NCI-H526 treated with DMSO at 0.1 percent for 48 hours (cell line): Measurements from ENCODE around the gene ATP6V0B.
A peak's percentile ranks its signal among the peaks of the same experiment; 100 is the strongest.

Experiments used
- DNase-seq: peaks from one replicate; lab custom pipeline; 2025; lab: John Stamatoyannopoulos, UW

Gene ATP6V0B

DNA sequence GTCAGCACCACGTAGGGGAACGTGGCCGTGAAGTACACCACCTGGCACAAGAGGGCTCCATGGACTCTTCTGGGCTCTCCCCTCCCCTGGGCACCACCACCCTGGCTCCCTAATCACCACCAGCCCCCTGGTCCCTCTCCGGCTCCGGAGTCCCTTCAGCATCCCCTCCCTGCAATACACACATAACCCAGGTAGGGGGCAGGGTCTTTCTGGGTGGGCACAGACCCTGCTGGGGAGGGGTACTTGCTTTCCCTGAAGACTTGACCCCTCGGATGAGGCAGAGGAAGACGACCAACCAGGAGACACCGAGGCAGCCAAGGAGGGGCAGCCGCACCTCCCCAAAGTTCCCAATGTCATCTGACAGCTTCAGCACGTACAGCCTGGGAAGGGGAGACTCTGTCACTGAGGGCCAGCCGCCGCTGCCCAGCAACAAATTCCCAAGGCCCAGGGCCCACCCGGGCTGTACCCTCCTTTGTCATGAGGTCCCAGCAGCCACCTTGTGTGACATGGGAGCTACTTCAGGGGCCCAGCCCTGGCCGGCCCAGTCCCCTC, 27.9 kb downstream of the ATP6V0B start:
- DNase-seq = no peak

- no peak for DNase-seq
These were observed 33.5 kb downstream of the ATP6V0B start for GRCh38 chr1:44008259-44008658.

DNA sequence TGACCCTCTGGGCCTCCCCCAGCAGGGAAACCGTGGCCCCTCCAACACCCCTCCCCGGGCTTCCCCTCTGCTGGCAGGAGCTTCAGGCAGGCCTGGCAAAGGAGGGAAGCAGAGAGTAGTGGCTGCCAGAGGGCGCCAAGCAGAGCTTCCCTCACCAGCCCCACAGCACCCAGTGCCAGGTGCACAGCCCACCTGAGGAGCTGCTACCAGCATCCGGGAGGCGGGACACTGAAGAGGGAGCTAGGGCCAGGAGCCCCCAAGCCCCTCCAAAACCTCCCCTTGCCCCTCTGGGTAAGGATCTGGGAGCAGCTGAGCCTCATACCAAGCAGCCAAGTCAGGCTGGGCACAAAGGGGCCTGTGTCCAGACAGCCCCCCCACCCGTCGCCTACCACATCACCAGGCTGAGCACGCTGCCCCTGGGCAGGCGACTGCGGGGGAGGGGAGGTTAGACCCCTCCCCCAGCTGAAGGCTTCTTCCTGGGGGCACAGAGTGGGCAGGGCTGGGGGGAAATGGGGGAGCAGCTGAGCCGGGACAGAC, 36.2 kb downstream of the ATP6V0B start:
- no peak for DNase-seq

DNA sequence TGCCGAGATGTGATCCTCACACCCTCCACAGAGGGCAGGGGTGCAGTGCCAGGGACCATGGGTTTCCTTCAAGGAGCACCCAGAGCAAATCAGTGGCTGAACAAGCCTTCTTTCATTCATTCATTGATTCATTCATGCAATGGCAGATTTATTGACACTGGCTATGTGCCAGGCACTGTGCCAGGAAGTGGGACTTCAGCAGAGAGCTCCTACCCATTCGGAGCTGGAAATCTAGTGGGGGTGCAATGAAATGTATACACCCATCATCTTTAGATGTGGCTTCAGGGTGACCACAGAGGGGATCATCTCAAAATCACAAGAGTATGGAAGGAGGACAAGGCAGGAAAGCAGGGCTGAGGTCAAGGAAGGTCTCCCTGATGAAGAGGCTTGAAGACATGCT, 37.6 kb downstream of the ATP6V0B start:
- no peak for DNase-seq

DNA sequence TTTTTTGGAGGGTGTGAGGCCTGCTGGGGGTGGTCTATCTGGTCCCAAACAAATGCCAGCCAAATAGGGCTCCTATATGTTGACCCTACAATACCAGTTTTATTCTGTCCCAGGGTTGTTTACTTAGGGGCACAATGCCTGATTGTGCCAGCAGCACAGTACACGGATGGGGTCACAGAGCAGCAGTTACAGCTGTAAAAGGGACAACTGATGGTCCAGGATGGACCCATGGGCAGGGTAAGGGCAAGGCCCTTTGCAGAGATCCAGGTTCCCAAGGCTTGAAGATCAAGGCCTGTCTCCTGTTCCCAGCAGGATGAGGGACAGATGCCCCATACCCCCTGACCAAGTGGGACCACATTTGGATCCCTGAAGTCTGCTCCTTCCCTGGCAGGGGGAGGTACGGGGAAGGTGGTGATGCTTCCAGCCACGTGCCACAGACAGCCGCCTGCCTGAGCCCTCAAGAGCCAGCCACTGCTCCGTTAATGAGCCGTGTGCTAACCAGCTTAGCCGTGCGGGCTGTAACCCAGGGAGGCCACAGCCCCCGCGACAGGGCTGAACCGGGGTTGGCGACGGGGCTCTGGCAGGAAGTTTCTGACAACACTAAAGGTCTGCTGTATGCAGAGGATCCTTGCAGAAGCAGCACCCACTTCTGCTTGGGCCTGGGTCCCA, 38.3 kb downstream of the ATP6V0B start:
- DNase-seq = no peak

- no peak for DNase-seq
These were observed 39.2 kb downstream of the ATP6V0B start for GRCh38 chr1:44013949-44014348.

DNA sequence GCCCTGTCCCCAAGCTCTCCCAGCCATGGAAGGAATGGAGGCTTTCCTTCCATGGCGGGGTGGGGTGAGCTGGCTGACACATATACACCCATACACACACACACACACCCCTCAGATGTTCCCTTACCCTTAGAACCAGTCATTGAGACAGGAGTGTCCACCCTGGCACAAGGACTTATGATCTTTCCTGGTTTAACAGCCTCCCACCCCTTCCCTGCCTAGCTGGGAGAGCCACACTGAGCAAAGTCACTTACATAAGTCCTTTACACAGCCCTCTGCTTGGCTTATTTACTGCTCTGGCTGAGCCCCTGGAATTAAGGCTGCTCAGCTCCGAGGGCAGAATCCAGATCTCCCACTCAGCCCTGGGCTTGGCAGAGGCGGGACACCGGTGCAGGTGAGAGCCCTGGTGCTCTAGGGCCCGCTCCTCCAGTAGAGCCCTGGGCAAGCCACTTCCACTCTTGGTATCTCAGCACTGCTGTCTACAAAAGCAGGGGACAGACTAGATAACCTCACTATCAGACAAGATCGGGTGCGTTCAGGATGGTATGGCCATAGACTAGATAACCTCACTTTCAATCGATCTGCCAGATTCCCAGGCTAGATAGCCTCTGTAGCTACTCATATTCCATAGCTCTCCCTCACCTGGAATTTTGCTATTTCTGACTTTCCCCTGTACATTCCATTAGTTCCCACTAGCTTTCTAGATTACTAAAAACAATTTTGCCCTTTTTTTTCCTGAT, 39.8 kb downstream of the ATP6V0B start:
- no peak for DNase-seq

DNA sequence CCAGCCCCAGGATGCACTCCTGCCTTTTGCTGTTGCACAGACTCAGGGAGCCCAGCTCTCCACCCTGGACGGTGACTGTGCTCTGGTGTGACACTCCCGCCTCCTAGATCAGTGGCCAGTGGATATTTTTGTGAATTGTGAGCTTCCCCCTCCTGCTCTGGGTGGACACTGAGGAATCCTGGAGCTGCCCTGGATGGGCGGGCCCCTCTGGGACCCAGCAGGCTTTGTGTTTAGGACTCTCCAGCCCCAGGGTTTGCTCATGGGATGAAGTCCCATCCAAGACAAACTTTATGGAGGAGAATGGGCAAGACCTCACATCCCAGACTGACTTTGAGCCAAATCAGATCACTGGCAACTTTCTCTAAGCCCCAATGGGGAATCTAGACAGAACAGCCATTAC, 40.4 kb downstream of the ATP6V0B start:
- DNase-seq = no peak

DNA sequence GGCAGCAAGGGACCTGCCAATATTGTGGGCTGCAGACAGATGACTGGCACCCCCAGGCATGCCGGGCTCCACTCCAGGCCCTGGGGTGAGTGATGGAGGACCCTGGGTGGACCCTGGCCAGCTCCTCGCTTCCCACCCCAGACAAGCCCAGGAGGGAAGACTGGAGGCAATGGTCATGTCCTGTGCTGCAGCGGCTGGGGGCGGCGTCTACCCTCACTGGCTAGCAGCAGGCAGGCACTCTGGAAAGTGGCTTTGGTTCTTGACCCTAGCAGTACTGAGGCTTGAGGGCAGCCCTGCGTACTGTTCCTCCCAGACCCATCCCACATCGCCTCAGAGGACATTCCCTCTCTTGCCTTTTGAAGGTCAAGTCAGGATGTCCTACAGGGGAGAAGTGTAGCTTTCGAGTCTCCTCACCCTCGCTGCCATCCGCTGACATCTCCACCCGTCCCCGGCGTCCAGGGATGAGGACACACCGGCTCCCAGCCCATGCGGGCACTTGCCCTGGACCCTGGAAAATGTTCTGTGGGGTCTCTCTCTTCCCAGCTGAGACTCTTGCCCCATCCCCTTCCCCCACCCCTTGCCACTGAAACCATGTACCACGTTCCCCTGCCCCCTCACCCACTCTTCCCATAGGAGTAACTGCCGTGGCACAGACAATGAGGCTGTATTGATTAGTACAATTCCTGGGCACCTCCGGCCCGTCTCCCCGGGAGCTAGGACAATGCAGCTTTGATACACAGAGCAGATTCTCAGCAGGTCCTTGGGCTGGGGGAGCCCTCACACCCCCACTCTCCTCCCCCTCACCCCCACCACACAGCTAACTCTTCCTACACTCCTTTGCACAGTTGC, 41.5 kb downstream of the ATP6V0B start:
- DNase-seq = no peak

- DNase-seq = no peak
These were observed 42.2 kb downstream of the ATP6V0B start for GRCh38 chr1:44016890-44017400.

GRCh38 chr1:44019466-44019948, 44.7 kb downstream of the ATP6V0B start:
- DNase-seq = no peak

DNA sequence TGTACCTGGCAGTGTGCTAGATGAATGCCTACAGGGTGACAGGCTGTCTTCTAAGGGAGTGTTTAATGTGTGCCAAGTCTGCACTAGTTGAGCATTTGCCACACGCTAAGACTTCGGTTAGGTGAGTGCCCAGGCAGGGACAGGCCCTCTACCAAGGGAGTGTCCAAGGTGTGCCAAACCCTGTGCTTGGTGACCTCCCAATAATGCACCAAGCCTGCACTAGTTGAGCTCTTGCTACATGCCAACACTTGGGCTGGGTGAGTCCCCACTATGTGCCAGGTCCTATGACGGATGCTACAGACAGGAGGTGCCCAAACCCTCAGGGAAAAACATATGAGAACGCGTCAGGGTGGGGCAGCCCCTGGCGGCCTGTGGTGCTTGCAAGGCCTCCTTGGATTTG, 45.7 kb downstream of the ATP6V0B start:
- no peak for DNase-seq

DNA sequence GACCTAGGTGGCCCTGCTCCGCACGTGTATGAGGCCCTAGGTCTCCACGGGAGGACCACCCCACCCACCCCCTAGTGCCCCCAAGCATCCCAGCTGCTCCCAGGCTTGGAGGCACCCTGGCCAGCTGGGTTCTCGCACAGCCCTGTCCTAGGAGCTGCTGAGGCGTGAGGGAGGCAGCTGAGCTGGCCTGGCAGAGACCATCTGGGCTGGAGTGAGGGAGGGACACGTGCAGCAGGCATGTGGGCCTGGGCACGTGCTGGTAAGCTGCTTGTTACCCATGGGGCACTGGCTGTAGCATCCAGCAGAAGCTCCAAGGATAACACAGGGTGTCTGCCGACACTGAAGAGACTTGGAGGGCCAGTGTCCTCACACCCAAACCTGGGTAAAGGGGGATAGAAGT, 46.4 kb downstream of the ATP6V0B start:
- no peak for DNase-seq

- no peak for DNase-seq
These were observed 47.0 kb downstream of the ATP6V0B start for GRCh38 chr1:44021581-44022321.

DNA sequence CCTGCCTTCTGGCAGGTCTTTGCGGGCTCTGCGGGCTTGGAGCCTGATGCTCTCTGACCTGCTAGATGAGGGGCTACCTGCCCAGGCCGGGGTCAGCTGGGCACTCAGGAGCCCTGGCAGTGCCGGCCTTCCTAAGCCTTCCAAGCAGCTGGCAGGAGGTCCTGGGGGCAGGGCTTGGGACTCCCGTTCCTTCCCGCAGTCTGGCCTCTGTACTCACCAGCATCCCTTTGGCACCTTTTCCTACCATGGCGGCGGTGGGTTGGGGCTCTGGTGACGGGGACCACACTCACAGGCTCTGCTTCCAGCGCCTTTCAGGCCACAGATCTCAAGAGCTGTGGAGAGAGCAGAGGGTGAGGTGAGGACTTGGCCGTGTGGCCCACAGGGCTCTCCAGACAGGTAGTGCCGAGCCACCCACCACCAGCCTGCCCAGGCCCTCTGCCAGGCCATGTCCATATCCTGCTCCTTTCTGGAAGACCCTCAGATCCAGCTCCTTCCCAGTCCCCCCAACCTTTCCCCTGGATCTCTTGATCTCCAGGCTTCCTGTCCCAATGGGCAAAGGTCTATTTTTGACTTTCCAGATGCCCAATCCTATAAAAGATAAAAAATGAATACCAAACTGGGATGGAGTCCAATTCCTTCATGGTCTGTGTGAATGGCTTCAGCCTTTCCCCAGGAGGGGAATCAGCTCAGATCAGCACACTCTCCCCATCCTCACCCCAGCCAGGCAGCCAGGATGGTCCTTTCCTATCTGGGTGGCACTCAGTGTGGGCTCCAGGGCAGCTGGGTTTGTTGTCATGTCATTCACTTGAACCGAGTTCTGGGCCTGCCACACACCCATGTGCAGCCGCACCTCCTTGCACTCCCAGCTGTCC, 49.5 kb downstream of the ATP6V0B start:
- DNase-seq = no peak

GRCh38 chr1:44024903-44025525, 50.3 kb downstream of the ATP6V0B start:
- DNase-seq = no peak

DNA sequence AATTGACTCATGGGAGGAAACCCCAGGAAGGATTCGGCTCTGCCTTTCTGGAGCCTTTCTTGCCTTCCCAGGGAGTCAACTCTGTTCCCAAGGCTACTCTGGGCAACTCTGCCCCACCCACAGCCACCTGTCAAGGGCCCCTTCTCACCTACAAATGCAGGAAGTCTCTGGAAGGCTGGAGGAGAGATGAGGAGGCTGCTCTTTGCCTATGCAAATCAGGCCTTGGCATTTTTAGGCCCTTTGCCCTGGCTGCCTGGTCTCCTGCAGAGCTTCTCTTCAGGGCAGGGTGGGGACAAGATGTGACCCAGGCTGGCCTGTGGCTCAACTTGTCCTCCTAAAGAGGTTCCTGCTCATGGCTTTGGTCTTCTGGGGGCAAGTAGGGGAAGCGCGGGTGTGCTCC, 51.1 kb downstream of the ATP6V0B start:
- peak; percentile 92 for DNase-seq

DNA sequence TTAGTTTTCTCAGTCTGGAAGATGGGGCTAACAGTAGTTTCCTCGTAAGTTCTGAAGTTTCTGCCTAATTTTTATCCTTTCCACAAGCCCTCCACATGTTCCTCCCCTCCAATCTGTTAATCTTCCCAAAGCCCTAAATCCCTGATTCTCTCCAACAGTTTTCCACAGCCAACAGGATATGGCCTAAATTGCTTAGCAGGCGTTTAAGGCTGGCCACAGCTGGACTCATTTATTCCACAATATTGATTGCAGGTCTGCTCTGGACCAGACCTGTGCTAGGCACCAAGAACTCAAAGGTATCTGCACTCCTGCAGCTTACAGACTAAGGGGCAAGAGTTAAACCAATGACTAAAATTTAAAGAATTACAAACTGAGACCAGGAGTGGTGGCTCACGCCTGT, 52.6 kb downstream of the ATP6V0B start:
- no peak for DNase-seq
